ENCODE data around the gene VSIG10L.

The VSIG10L gene

DNA sequence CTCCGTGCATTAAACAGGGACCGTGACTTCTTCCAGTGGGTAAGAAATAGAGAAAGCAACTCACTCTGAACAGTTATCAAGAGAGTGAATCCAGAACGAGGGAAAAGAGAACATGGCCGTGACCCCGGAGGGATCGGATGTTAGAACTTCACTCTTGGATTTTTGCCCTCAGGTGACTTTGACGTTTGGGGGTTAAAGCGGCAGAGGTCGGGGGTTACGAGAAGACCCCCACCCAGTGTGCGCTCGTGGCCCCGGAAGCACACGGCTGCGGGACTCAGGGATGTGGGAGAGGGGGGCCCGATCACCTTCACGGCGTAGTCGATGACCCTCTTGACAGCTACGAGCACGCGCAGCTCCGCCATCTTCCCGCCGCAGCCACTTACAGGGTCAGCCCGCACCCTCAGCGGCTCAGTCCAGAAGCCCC, 24.0 kb upstream of the VSIG10L start, which contains the start of gene ETFB:
TSS of gene ETFB (minus strand) at position 424 of the 424 bp plus-strand sequence. CDS start at position 362, 62 bp downstream.
- in situ Hi-C loops (cut with MboI; ENCODE audit: low sequenced_read_pairs) = no loop called here

DNA sequence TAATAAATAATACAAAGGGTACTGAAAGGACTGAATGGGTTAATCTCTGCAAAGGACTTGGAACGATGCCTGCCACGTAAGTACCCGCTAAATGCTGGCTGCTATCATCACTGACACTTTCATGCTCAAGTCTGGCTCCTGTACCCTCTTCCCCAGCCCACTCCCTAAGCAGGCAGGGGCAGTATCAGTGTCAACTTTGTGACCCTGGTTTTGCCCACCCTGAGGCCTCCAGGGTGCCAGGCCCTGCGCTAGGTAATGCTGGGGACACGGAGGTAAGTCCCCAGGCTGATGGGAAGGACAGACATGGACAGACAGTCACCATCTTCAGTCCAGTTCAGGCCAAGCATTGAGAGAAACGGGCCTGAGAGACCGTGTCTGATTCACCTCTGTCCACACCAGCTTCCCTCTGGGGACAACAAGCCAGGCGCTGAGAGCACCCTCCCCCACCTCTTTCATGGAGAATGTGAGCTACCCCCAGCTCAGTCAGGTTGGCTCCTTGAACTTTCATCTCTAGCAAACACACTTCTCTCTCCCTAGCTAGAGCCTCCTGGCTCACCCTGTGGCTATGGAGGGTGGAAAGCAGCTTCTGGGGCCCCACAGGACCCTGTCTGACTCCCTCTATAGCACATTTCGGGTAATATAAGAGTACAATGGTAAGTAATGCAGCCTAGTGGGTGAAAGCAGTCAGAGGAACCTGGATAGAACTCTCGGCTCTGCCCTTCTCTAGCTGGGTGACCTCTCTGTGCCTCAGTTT, 23.4 kb upstream of the VSIG10L start:
- in situ Hi-C loops (cut with MboI; ENCODE audit: low sequenced_read_pairs) = no loop called here

DNA sequence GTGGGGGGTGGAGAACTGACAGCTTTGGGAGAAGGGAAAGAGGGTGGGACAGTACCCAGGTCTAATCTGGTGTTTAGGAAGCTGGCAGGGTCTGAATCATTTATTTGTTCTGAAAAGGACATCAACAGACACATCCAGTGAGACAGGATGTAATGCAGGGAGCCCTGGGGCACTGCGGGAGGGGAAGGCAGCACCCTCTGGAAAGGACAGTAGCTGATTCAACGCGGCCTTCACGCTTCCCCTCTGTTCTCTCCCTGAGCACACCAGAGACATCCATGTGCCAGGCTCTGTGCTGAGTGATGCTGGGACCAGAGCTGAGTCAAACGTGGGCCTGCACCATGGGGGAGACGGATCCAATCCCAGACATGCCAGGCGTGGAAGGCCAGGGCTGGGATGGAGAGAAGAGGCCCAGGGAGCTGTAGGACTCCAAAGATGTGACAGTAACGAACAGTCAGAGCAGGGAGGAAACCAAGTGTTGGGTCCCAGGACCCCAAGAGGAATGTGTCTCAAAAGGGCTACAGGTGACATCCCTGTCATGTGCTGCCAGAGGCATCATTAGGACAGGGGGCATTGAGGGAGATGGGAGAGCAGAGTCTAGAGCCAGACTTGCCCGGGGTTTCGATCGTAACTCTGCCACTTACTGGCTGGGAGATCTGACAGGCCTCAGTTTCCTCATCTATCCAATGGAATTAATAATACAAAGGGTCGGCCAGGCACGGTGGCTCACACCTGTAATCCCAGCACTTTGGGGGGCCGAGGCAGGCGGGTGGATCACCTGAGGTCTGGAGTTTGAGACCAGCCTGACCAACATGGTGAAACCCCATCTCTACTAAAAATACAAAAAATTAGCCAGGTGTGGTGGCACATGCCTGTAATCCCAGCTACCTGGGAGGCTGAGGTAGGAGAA, 22.5 kb upstream of the VSIG10L start:
- in situ Hi-C loops (cut with MboI; ENCODE audit: low sequenced_read_pairs) = no loop called here

DNA sequence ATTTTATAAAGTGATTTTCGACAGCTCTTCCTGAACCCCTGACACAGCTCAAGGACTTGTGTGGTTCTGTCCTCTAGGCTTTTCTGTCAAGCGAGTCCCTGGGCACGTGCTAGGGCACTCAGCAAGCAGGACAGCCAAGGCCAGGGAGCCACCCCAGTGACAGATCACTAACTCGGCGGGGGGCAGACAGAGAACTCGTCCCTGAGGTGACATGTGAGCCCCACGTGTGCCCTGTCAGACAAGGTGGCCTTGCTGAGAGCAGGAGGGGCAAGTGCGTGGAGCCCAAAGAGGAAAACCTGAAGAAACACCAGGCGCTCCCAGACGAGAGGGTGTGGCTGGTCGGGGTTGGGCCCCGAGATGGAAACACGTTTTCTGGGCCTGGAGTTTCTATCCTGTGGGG, 19.3 kb upstream of the VSIG10L start:
- in situ Hi-C loops (cut with MboI; ENCODE audit: low sequenced_read_pairs) = no loop called here

DNA sequence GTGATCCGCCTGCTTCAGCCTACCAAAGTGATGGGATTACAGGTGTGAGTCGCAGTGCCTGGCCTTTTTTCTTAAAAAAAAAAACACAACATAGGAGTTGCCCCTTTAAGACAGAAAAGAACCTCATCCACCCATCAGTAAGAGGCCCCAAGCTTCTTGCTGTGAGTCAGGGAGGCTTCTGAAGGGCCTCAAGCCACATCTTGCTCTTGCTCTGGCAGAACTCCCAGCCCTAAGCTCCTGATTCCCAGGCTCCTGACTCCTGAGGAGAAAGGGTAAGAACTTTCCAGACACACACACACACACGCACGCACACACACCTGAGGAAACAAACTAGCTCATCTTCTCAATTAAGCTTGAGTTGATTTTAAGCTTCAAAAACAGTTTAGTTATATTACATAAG, 17.4 kb upstream of the VSIG10L start:
- in situ Hi-C loops (cut with MboI; ENCODE audit: low sequenced_read_pairs) = no loop called here

DNA sequence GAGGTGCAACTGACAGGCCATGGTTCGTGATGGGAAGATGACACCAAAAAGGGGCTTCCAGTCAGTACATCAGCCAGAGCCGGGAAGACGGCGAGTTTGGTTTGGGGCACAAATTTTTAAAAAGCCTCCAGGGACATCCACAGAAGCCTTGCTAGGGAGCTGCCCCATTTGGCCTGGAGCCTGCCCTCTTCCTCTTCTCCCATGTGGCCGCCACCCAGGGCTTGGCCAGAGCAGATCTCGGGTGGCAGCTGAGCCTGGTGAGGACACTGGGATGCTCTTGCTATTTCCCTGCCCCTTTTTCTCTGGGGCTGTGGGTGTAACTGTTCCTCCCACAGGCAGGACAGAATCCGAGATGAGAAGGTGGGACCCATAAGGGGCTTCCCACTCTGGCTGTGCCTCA, 16.0 kb upstream of the VSIG10L start:
- in situ Hi-C loops (cut with MboI; ENCODE audit: low sequenced_read_pairs) = no loop called here

DNA sequence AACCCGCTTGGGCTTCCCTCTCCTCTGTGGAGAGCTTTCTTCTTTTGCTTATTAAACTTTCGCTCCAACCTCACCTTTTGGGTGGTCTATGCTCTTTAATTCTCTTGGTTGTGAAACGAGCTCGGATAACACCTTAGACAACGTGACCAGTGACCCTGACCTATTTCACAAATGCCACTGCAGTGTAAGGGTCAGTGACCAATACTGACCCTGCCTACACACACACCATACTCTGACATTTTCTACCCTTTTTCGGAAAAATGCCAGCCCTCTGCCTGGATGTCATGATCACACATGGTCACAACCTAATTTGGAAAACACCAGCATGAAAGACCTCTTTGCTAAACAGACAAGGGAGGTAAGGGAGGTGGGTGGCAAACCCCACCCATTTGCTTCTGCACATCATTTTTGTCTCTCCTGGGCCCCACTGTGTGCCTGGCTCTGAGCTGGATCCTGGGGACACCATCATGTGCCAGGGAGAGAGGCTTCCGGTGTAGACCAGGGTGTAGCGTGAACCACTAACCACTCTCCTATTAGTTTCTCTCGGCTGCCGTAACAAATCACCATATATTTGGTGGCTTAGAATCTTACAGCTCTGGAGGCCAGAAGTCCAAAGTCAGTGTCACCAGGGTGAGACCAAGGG, 14.3 kb upstream of the VSIG10L start:
- in situ Hi-C loops (cut with MboI; ENCODE audit: low sequenced_read_pairs) = no loop called here

DNA sequence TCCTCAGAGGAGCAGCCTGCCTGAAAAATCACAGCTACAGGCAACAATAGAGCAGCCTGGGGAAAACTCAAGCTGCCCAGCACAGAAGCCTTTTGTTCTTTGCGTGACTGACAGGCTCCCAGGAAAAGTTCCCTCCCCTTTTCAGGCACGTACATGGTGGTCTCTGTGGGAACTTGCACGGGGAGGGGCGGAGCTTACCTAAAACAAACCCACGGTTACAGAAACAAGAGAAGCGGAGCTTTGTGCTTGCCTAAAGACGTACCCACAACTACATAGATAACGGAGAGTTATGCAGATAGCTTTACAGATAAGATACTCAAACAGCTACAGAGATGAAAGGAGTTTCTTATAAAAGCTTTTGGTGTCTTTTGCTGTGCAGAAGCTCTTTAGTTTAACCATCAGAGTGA, 12.8 kb upstream of the VSIG10L start:
- in situ Hi-C loops (cut with MboI; ENCODE audit: low sequenced_read_pairs) = no loop called here

DNA sequence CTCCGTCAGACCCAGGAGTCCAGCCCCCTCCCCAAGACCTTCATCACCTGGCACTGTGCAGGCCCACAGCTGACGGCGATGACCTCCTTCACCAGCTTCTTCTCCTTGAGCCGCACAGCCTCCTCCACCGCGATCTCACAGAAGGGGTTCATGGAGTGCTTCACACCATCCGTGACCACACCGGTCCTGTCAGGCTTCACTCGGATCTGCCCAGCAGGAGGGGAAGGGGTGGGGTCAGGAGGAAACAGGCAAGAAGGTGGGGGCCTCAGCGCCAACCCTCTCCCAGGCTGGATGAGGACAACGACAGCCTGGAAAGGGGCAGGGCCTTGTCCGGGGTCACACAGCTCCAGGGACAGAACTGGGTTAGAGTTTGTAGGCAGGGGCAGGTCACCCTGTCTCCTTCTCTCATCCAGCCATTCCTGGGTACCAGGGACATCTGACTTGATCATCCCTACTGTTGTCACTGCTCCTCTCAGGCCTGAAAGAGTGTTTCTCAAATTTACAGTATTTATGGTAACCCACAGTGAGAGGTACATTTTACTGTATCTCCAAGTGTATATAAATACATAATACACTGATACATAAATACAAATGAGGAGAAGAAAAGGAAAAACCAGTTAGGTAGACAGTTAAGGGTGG, 12.3 kb upstream of the VSIG10L start:
- in situ Hi-C loops (cut with MboI; ENCODE audit: low sequenced_read_pairs) = no loop called here

DNA sequence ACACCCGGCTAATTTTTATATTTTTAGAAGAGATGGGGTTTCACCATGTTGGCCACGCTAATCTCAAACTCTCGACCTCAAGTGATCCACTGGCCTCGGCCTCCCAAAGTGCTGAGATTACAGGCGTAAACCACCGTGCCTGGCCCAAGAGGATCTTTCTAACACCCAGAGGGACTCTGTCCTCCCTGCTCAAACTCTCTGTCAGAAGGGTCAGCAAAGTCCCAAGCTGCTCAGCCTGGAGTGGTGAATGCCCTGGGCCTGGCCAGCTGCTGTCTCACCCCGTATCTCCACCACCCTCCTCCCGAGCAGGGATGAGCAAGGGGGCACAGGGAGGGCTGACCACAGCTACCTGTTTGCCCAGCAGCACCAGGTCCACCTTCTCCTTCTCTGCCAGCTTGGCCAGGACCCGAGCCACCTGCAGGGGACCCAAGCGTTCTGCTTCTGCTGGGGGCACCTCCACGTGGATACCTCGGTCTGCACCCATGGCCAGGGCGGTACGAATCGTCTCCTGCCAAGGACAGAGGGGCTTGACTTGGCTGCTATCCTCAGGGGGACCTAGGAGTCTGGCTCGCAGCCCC, 10.9 kb upstream of the VSIG10L start:
- in situ Hi-C loops (cut with MboI; ENCODE audit: low sequenced_read_pairs) = no loop called here

DNA sequence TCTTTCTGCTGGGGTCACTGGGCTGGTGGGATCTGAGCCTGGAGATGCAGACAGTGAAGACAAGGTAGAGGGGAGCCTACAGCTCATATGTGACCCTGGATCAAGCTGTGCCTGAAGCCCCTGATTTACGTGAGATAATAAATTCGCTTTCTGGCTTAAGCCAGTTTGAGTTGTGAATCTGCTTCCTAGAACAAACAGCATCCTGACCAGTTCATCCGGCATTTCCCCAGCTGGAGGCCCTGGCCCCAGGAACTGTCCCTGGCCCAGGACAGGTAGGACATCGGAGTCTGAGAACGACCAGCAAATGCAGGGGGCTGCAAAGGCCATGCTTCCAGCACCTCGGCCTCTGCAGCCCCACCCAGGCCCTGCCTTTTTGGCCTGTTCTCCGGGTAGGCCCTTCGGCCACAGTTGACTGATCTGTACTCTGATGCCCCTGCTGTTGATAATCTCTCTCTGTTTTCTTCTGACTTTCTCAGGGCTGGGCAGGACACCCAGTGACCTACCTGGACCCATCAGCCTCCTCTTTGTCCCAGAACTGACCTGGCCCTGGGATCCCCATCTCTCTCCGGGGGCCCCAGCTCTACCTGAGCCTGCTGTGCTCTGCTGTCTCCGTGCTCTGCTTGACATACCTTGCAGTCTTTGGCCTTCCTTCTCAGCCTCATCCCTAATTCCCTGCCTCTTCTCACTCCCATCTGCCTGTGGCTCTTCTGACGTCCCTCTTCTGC, 9.5 kb upstream of the VSIG10L start:
- in situ Hi-C loops (cut with MboI; ENCODE audit: low sequenced_read_pairs) = no loop called here

DNA sequence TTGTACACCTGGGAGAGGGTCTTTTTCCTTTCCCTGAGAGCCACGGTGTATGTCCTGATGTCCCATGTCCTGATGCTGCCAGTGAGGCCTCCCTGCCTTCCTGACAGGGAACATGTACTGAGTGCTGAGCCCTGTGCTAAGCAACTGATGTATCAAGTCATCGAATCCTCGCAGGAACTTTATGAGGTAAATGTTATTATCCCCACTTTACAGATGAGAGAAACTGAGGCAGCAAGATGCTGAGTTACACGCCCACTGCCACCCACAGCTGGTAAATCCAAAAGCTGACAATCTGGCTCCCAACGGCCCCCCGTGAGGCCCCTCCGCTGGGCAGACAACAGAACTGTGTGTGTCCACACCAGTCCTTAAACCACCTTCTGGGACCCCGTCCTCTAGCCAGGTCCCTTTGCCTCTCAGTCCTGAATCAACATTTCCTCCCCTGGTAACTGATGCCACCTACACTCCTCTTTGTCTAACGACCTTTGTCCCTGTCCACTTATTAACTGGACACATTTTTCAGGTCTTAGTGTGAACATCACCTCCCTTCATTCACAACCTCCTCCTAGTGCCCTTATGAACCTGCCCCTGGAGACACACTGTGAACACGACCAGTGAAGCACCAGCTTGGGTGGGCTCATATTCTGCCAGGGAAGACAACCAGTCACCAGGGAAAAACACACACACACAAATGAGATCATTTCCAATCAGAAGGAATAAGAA, 5.4 kb upstream of the VSIG10L start:
- in situ Hi-C loops (cut with MboI; ENCODE audit: low sequenced_read_pairs) = no loop called here

DNA sequence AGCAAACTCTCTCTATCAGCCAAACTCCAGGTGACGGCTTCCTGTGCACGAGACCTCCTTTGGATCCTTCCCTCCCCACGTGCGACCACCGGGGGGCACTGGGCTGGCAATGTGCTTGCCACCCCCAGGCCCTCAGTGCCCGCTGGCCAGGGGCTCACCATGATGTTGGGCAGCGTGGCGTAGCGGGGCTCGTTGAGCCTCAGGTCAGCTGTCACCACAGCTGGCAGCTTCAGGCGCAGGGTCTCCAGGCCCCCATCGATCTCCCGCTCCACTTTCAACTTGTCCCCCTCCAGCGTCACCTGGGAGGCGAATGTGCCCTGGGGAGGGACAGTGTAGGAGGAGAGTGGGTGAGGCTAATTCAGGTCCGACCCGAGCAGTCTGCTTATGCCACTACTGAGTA, 4.8 kb upstream of the VSIG10L start:
- in situ Hi-C loops (cut with MboI; ENCODE audit: low sequenced_read_pairs) = no loop called here

DNA sequence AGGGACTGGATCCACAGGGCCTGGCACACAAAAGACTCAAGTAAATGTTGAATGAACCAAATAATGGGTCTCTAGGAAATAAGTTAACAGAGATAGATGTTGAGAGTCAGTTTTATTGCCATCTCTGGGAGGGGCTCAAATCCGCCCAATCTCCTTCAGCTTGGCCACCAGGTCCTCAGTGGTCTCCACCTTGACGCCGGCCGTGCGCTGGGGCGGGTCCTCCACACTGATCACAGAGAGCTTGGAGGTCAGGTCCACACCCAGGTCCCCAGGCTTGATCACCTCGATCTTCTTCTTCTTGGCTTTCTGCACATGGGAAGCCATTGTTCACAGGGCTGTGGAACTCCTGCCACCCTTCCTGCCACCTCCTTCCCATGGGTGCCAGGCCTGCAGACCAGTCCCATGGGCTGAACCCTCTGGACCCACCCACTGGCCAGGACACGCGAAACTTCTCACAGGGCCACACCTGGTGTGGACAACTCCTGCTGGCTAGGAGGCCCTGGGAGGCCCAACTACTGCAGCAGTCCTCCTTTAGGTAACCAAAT, 3.2 kb upstream of the VSIG10L start:
- in situ Hi-C loops (cut with MboI; ENCODE audit: low sequenced_read_pairs) = no loop called here

DNA sequence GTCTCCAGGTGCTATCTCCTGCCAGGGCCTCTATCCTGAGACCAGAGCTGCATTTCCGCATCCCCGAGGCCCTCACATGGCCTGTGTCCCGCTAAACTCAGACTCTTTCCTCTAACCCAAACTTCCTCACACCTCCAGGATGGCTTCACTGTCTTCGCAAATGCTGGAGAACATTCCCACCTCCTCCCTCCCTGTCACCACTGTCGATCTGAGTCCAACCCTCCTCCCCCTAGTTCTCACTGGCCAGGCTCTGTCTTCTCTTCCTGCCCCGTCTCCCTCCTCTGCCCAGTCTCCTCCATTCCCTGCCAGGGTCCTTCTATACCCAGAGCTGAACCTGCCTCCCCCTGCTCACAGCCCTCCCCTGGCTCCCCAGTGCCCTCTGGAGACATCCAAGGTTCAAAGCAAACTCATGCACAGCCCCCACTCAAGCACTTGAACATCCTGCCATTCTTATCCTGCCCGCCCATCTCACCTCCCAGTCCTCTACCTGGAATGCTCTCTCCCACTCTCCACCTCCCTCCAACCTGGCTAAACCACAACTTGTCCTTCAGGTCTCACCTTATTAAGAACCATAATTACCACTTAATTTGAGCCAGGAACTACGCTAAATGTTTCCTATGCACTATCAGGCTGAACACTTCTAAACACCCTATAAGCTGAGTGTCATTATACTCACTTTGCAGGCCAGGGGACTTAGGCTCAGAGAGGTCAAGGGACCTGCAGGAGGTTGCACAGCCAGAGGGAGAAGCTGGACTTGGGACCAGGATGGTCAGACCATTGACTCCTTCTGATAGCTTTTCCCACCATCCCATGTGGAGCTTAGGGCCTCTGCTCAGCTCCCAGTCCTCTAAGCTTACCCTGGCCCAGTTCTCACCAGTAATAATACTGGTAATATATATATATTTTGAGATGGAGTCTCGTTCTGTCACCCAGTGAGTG, 961 bp upstream of the VSIG10L start:
- in situ Hi-C loops (cut with MboI; ENCODE audit: low sequenced_read_pairs) = no loop called here

DNA sequence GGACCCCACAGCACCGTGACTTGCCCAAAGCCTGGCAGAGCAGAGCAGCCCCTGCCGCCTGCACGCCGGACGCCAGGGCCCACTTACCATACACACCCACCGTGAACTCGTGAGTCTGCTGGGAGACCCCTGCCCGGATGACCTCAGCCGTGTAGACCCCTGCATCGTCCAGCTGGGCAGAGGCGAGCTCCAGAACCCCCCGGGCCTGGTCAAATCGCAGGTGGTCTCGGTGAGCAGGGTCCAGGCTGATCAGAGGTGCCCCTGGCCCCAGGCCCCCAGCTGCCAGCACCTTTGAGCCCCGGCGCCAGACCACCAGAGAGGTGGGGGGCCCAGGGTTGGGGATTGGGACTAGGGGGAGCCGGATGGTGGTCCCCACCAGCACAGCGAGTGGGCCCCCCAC, 873 bp downstream of the VSIG10L start:
- in situ Hi-C loops (cut with MboI; ENCODE audit: low sequenced_read_pairs) = no loop called here

DNA sequence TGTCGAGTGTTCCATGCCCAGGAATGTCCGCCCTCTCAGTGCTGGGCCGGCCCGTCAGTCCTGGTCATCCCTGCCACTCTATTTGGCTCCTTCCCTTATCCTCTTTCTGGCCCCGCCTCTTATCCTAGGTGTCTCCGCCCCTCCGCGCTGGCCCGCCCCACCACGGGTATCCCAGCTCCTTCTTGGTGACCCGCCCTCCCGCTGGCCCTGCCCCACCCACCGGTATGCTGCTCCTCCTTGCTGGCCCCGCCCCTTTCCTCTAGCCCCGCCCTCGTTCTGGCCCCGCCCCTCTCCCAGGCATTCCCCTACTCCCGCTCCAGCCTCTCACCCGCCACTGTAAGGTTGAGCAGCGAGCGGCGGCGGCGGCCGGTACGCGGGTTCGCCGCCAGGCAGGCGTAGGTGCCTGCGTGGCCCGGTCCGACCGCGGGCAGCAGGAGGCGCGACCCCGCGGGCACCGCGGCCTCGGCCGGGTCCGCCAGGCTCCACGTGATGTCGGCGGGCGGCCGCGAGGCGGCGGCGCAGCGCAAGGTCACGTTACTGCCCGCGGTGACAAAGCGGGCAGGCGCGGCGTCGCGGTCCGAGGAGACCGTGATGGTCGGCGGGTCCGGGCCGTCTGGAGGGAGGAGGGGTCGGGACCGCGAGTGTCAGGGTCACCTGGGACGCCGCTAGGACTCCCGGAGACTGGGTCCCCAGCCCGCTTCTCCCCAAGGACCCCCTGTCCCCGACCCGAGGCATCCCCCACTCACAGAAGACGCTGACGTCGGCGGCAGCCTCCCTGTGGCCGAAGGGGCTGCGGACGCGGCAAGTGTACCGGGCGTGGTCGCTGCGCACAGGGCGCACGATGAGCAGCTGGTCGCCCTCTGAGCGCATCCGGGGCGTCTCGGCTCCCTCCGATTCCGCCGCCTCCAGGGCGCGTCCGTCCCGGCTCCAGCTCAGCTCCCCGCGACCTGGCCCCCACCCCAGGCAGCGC, 2.0 kb downstream of the VSIG10L start:
- in situ Hi-C loops (cut with MboI; ENCODE audit: low sequenced_read_pairs) = no loop called here
